HEK293 (cell line): ENCODE results near the gene SMIM13.

ENCODE experiments used
- CTCF ChIA-PET: fragments of 350-600 bp; formaldehyde crosslinking; extraction: SDS; loops from one replicate; lab custom pipeline; 2021; ENCODE audit warnings: antibody characterized with exemption; lab: Yijun Ruan, JAX
- POLR2A ChIA-PET: fragments of 300-600 bp; formaldehyde crosslinking; extraction: SDS; loops from one replicate; lab custom pipeline; 2020; ENCODE audit warnings: antibody characterized with exemption, inconsistent platforms; lab: Yijun Ruan, JAX
- H3K27ac ChIP-seq: fragments of 200-500 bp; sonication (Bioruptor generic); 2 replicates; pipeline ENCODE4 v1.5.1; 2014; ENCODE audit warnings: low read depth, low read length, control low read depth, inconsistent platforms; ENCODE audit errors: extremely low read depth
- H3K36me3 ChIP-seq, 2 experiments: fragments of 200-500 bp in 1 of 2; sonication (Bioruptor generic) in 1 of 2; 1 replicate in 1 of 2; 2 replicates in 1 of 2; pipeline ENCODE4 v1.5.1; 2014 to 2017; ENCODE audit warnings: inconsistent platforms in 2 of 2, low read length in 2 of 2; ENCODE audit not compliant: control insufficient read depth in 2 of 2, insufficient read depth in 1 of 2
- H3K4me1 ChIP-seq: fragments of 200-500 bp; sonication (Bioruptor generic); 2 replicates; pipeline ENCODE4 v1.5.1; 2014; ENCODE audit warnings: mild to moderate bottlenecking, low read length, inconsistent platforms; ENCODE audit not compliant: control insufficient read depth, insufficient read depth
- H3K4me3 ChIP-seq: 2 replicates; pipeline ENCODE4 v1.5.1; 2011; ENCODE audit warnings: low read depth, mild to moderate bottlenecking, control low read depth, low read length, moderate library complexity
- H3K9me3 ChIP-seq: fragments of 200-500 bp; sonication (Bioruptor generic); 2 replicates; pipeline ENCODE4 v1.5.1; 2014; ENCODE audit warnings: low read depth, low read length, inconsistent platforms; ENCODE audit not compliant: control insufficient read depth, insufficient read depth
- BCL11B ChIP-seq: fragments of 450-650 bp; formaldehyde crosslinking; IDR thresholded peaks from 2 replicates; pipeline ENCODE4 v1.5.1; 2016; ENCODE audit warnings: low read depth, missing biosample characterization, missing genetic modification characterization
- EGR2 ChIP-seq: fragments of 450-650 bp; formaldehyde crosslinking; IDR thresholded peaks from 2 replicates; pipeline ENCODE4 v1.5.1; 2016; ENCODE audit warnings: low read depth, missing biosample characterization, missing genetic modification characterization
- GLIS2 ChIP-seq: fragments of 450-650 bp; formaldehyde crosslinking; IDR thresholded peaks from 2 replicates; pipeline ENCODE4 v1.5.1; 2016; ENCODE audit warnings: missing biosample characterization, missing genetic modification characterization
- KLF10 ChIP-seq: fragments of 450-650 bp; IDR thresholded peaks from 2 replicates; pipeline ENCODE4 v1.5.1; 2018; ENCODE audit warnings: missing biosample characterization, mild to moderate bottlenecking, missing genetic modification characterization
- KLF16 ChIP-seq: fragments of 450-650 bp; formaldehyde crosslinking; IDR thresholded peaks from 2 replicates; pipeline ENCODE4 v1.5.1; 2017; ENCODE audit warnings: missing biosample characterization, missing genetic modification characterization
- KLF8 ChIP-seq: fragments of 450-650 bp; formaldehyde crosslinking; IDR thresholded peaks from 2 replicates; pipeline ENCODE4 v1.5.1; 2016; ENCODE audit warnings: missing biosample characterization, missing genetic modification characterization
- MEIS1 ChIP-seq: sonication (generic); formaldehyde crosslinking; IDR thresholded peaks from 2 replicates; pipeline ENCODE4 v1.8.1; 2022; ENCODE audit warnings: missing genetic modification reagents, mild to moderate bottlenecking, borderline replicate concordance
- PATZ1 ChIP-seq: fragments of 450-650 bp; formaldehyde crosslinking; IDR thresholded peaks from 2 replicates; pipeline ENCODE4 v1.5.1; 2016; ENCODE audit warnings: missing biosample characterization, missing genetic modification characterization
- PRDM1 ChIP-seq: fragments of 450-650 bp; formaldehyde crosslinking; IDR thresholded peaks from 2 replicates; pipeline ENCODE4; 2016; ENCODE audit warnings: missing biosample characterization, missing genetic modification characterization
- PRDM10 ChIP-seq: fragments of 450-650 bp; formaldehyde crosslinking; IDR thresholded peaks from 2 replicates; pipeline ENCODE4 v1.5.1; 2016; ENCODE audit warnings: missing biosample characterization, missing genetic modification characterization
- SETDB1 ChIP-seq: IDR thresholded peaks from one replicate; pipeline ENCODE4 v1.6.1; 2017; ENCODE audit warnings: mild to moderate bottlenecking, low read length, moderate library complexity, mixed read lengths; ENCODE audit not compliant: insufficient read length
- SP3 ChIP-seq: fragments of 450-650 bp; formaldehyde crosslinking; IDR thresholded peaks from 2 replicates; pipeline ENCODE4 v1.5.1; 2016; ENCODE audit warnings: missing biosample characterization, missing genetic modification characterization
- TCF7L2 ChIP-seq: IDR thresholded peaks from 2 replicates; pipeline ENCODE4 v1.6.1; 2011; ENCODE audit warnings: low read depth, mild to moderate bottlenecking, inconsistent platforms, low read length, moderate library complexity, borderline replicate concordance
- ZBTB1 ChIP-seq: fragments of 450-650 bp; formaldehyde crosslinking; IDR thresholded peaks from 2 replicates; pipeline ENCODE4 v1.5.1; 2016; ENCODE audit warnings: missing biosample characterization, missing genetic modification characterization
- ZBTB49 ChIP-seq: fragments of 450-650 bp; formaldehyde crosslinking; IDR thresholded peaks from 2 replicates; pipeline ENCODE4 v1.5.1; 2016; ENCODE audit warnings: missing biosample characterization, missing genetic modification characterization, low read depth
- ZFHX2 ChIP-seq: fragments of 450-650 bp; formaldehyde crosslinking; conservative IDR thresholded peaks from 2 replicates; pipeline ENCODE4 v1.5.1; 2016; ENCODE audit warnings: missing biosample characterization, missing genetic modification characterization
- ZNF24 ChIP-seq: fragments of 450-650 bp; formaldehyde crosslinking; IDR thresholded peaks from 2 replicates; pipeline ENCODE4 v1.5.1; 2016; ENCODE audit warnings: missing biosample characterization, missing genetic modification characterization
- ZNF324 ChIP-seq: fragments of 450-650 bp; formaldehyde crosslinking; IDR thresholded peaks from 2 replicates; pipeline ENCODE4 v1.5.1; 2016; ENCODE audit warnings: missing biosample characterization, missing genetic modification characterization
- ZNF629 ChIP-seq: fragments of 450-650 bp; formaldehyde crosslinking; IDR thresholded peaks from 2 replicates; pipeline ENCODE4 v1.5.1; 2017; ENCODE audit warnings: missing biosample characterization, missing genetic modification characterization
- ZNF792 ChIP-seq: fragments of 450-650 bp; formaldehyde crosslinking; IDR thresholded peaks from 2 replicates; pipeline ENCODE4 v1.5.1; 2016; ENCODE audit warnings: missing biosample characterization, missing genetic modification characterization
- ZNF830 ChIP-seq: fragments of 450-650 bp; IDR thresholded peaks from 2 replicates; pipeline ENCODE4 v1.5.0; 2018; ENCODE audit warnings: missing biosample characterization, missing genetic modification characterization, low read depth, mild to moderate bottlenecking, moderate library complexity
- TF ChIP-seq, protein P1 (sequence below): fragments of 450-650 bp; formaldehyde crosslinking; IDR thresholded peaks from 2 replicates; pipeline ENCODE4 v1.5.1; 2016; ENCODE audit warnings: missing biosample characterization, missing genetic modification characterization
- TF ChIP-seq, protein P2 (sequence below): fragments of 450-650 bp; formaldehyde crosslinking; IDR thresholded peaks from 2 replicates; pipeline ENCODE4 v1.5.1; 2016; ENCODE audit warnings: missing biosample characterization, missing genetic modification characterization

Gene SMIM13

GRCh38 chr6:11143394-11144371 lies 50.0 kb downstream of the SMIM13 start (continued):
- TF ChIP-seq, protein P1, sequence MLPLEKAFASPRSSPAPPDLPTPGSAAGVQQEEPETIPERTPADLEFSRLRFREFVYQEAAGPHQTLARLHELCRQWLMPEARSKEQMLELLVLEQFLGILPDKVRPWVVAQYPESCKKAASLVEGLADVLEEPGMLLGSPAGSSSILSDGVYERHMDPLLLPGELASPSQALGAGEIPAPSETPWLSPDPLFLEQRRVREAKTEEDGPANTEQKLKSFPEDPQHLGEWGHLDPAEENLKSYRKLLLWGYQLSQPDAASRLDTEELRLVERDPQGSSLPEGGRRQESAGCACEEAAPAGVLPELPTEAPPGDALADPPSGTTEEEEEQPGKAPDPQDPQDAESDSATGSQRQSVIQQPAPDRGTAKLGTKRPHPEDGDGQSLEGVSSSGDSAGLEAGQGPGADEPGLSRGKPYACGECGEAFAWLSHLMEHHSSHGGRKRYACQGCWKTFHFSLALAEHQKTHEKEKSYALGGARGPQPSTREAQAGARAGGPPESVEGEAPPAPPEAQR: no peak
- TF ChIP-seq, protein P2, sequence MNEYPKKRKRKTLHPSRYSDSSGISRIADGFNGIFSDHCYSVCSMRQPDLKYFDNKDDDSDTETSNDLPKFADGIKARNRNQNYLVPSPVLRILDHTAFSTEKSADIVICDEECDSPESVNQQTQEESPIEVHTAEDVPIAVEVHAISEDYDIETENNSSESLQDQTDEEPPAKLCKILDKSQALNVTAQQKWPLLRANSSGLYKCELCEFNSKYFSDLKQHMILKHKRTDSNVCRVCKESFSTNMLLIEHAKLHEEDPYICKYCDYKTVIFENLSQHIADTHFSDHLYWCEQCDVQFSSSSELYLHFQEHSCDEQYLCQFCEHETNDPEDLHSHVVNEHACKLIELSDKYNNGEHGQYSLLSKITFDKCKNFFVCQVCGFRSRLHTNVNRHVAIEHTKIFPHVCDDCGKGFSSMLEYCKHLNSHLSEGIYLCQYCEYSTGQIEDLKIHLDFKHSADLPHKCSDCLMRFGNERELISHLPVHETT (tag by site-specific recombination): 0 out of 2 replicates have a peak, but pooled peaks have one; percentile 36
- TF ChIP-seq PRDM10 (tag by site-specific recombination) (peak; percentile 75), SETDB1 (peak; percentile 38), ZNF324 (peak; percentile 58; the same call in 1 of the 2 replicates), ZNF629 (tag by site-specific recombination) (peak; percentile 63; the same call in 1 of the 2 replicates), PRDM1 (tag by site-specific recombination) (peak; percentile 69; the same call in 1 of the 2 replicates), TCF7L2 (no peak), ZBTB49 (tag by site-specific recombination) (no peak), PATZ1 (peak; percentile 20; the same call in 1 of the 2 replicates), KLF8 (tag by site-specific recombination) (peak; percentile 37; the same call in 1 of the 2 replicates), ZNF24 (tag by site-specific recombination) (peak; percentile 35; the same call in 1 of the 2 replicates)
- TF ChIP-seq, all 188 proteins: peak for 14

GRCh38 chr6:11144393-11144851 lies 50.8 kb downstream of the SMIM13 start:
- CTCF ChIA-PET: interaction anchor here (0.6 to 5.8 kb wide), 32 partner anchors 8 to 618 kb away, joined by 3 to 110 read pairs (median 5); no protein-coding TSS in a partner anchor
- POLR2A ChIA-PET: no interaction called here
- H3K4me1 ChIP-seq: no peaks in the 10 kb centered on the region
- no peaks in the 10 kb centered on the region for H3K9me3 ChIP-seq
- no peak overlapping the region for H3K27ac ChIP-seq
- no peak overlapping the region for H3K4me3 ChIP-seq
- no peaks in the 10 kb centered on the region for H3K36me3 ChIP-seq
- TF ChIP-seq ZFHX2 (no peak), KLF16 (tag by site-specific recombination) (no peak), ZBTB1 (tag by site-specific recombination) (no peak), ZNF830 (tag by site-specific recombination) (no peak), MEIS1 (CRISPR knock-in tag) (no peak), EGR2 (tag by site-specific recombination) (no peak), GLIS2 (tag by site-specific recombination) (no peak), BCL11B (tag by site-specific recombination) (0 out of 2 replicates have a peak, but pooled peaks have one; percentile 15), SP3 (tag by site-specific recombination) (no peak), ZNF792 (tag by site-specific recombination) (no peak), KLF10 (tag by site-specific recombination) (peak; percentile 31; the same call in 1 of the 2 replicates)
